LNCAP (cell line): ENCODE data around the gene SLC17A4.

Experiments used
- TF ChIP-seq, protein P1 (sequence below): fragments of 450-650 bp; IDR thresholded peaks from 2 replicates; pipeline ENCODE4 v1.5.1; 2017; ENCODE audit warnings: mild to moderate bottlenecking

The SLC17A4 gene

GRCh38 chr6:25717866-25718740 lies 36.4 kb upstream of the SLC17A4 start:
- TF ChIP-seq, protein P1, sequence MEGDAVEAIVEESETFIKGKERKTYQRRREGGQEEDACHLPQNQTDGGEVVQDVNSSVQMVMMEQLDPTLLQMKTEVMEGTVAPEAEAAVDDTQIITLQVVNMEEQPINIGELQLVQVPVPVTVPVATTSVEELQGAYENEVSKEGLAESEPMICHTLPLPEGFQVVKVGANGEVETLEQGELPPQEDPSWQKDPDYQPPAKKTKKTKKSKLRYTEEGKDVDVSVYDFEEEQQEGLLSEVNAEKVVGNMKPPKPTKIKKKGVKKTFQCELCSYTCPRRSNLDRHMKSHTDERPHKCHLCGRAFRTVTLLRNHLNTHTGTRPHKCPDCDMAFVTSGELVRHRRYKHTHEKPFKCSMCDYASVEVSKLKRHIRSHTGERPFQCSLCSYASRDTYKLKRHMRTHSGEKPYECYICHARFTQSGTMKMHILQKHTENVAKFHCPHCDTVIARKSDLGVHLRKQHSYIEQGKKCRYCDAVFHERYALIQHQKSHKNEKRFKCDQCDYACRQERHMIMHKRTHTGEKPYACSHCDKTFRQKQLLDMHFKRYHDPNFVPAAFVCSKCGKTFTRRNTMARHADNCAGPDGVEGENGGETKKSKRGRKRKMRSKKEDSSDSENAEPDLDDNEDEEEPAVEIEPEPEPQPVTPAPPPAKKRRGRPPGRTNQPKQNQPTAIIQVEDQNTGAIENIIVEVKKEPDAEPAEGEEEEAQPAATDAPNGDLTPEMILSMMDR = peak; percentile 65

- TF ChIP-seq, protein P1 = no peak
Observed at GRCh38 chr6:25726122-25726911, 28.2 kb upstream of the SLC17A4 start.

GRCh38 chr6:25727028-25727427 lies 27.5 kb upstream of the SLC17A4 start:
- TF ChIP-seq, protein P1 = no peak

DNA sequence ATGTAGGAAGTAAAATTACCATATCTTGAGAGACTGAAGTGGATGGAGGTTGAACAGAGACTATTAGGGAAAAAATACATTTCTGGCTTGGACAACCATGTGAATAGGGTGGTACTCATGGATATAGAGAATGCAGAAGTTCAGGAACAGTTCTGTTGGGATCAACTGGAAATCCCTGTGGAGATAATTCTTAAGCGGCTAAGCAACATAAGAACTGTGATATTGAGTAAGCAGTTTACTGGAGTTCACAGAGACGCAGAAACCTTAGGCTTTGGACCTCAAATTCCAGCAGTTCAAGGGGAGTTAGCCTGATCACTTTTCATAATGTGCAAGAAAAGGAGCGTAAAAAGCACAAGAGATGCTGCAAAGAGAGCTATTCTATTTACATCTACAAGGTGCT lies 23.6 kb upstream of the SLC17A4 start:
- TF ChIP-seq, protein P1 = no peak

DNA sequence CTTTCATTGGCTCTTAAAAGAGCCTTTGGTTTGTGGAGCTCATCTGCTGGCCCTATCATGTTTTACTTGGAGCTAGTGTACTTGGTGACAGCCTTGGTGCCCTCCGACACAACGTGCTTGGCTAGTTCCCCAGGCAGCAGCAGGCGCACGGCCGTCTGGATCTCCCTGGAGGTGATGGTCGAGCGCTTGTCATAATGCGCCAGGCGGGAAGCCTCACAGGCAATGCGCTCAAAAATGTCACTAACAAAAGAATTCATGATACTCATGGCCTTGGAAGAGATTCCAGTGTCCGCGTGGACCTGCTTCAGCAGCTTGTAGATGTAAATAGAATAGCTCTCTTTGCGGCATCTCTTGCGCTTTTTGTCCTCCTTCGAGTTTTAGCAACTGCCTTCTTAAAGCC lies 22.8 kb upstream of the SLC17A4 start:
- TF ChIP-seq, protein P1 = no peak

GRCh38 chr6:25732468-25733198 lies 21.9 kb upstream of the SLC17A4 start:
- TF ChIP-seq, protein P1 = no peak

DNA sequence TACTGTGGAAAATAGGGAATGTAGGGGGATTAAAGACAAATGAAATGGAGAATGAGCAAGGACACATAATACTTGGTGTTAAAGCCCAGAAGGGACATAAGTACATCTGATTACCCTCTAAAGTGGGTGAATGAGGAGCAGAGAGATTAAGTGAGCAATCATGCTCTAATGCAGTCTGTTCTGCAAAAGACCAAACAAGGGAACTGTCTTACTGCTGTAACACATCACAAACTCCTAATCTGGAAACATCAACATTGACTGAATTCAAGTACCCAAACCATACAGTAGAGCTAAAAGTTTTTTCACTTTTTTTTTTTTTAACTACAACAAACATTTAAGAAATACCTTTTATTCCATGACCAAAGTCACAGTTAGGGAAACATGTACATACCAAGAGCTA lies 19.3 kb upstream of the SLC17A4 start:
- TF ChIP-seq, protein P1 = no peak
